Activated B cell treated with CpG ODN at 0.5 μM for 24 hours (primary cell): Measurements from ENCODE around the gene SHISAL1. TPM values are rescaled to one million over a fixed set of nuclear protein-coding genes. Genes with fewer than 3 reads are reported as not detected.
A peak's percentile ranks its signal among the peaks of the same experiment; 100 is the strongest.
"Not testable (repeated sequence)": the region's sequence is repeated elsewhere in the genome, so short reads cannot be mapped to it uniquely, and the experiment has no call there.

Source experiments
- ATAC-seq: fragments of 200-7000 bp; cut with Tn5 transposase; one replicate; pipeline ENCODE4 v1.10.0; 2021; ENCODE audit warnings: low read depth, mild to moderate bottlenecking, moderate library complexity
- CTCF ChIA-PET: fragments of 350-600 bp; sonication (Branson Sonifier 250); formaldehyde crosslinking; loops from one replicate; lab custom pipeline; 2021; ENCODE audit warnings: antibody characterized with exemption; lab: Charles Lee
- POLR2A ChIA-PET: fragments of 350-600 bp; sonication (Branson Sonifier 250); formaldehyde crosslinking; loops from one replicate; lab custom pipeline; 2021; ENCODE audit warnings: antibody characterized with exemption; lab: Charles Lee
- DNase-seq: peaks from one replicate; pipeline ENCODE4 v3.0.0; 2022
- H3K27ac Mint-ChIP-seq: one replicate; pipeline ENCODE4 v1.8.0; 2020; ENCODE audit warnings: mixed read lengths
- H3K27me3 Mint-ChIP-seq: one replicate; pipeline ENCODE4 v1.8.0; 2021; ENCODE audit warnings: mixed read lengths
- H3K36me3 Mint-ChIP-seq: one replicate; pipeline ENCODE4 v1.8.0; 2021; ENCODE audit warnings: low read depth, mixed read lengths
- H3K4me1 Mint-ChIP-seq: one replicate; pipeline ENCODE4 v1.8.0; 2021; ENCODE audit warnings: mixed read lengths
- H3K4me3 Mint-ChIP-seq: one replicate; pipeline ENCODE4 v1.8.0; 2020; ENCODE audit warnings: mild to moderate bottlenecking, mixed read lengths
- H3K9me3 Mint-ChIP-seq: one replicate; pipeline ENCODE4 v1.8.0; 2020; ENCODE audit warnings: mixed read lengths
- CTCF ChIP-seq: fragments of 200-600 bp; IDR thresholded peaks from one replicate; pipeline ENCODE4 v1.8.0; 2022; ENCODE audit warnings: antibody characterized with exemption, mild to moderate bottlenecking
- intact Hi-C: fragments of 100-400 bp; cut with micrococcal nuclease; formaldehyde crosslinking; loops from one replicate; pipeline ENCODE4 v1.15.1; 2024
- total RNA-seq: library from RNA; stranded (reverse); gene quantifications from 2 replicates; pipeline ENCODE4 v1.2.3, GENCODE V29; 2022

The SHISAL1 gene
- total RNA-seq, 1 donor from 2014 or later = not detected

GRCh38 chr22:44328326-44328725, 15.6 kb upstream of the SHISAL1 start:
- intact Hi-C loops = loop anchor here (10.0 kb wide), 1 partner anchor 144 kb away; the partner anchor contains the start of gene PARVG
- peaks cover 28% of the 10 kb centered on the region for H3K4me1 Mint-ChIP-seq
- no peak for DNase-seq
- CTCF ChIA-PET = no interaction called here
- no peak for TF ChIP-seq CTCF
- ATAC-seq = no peak
- no peak overlapping the region for H3K27ac Mint-ChIP-seq
- POLR2A ChIA-PET = no interaction called here
- no peak overlapping the region for H3K4me3 Mint-ChIP-seq
- no peaks in the 10 kb centered on the region for H3K36me3 Mint-ChIP-seq
- no peaks in the 10 kb centered on the region for H3K9me3 Mint-ChIP-seq
- H3K27me3 Mint-ChIP-seq = peaks cover 55% of the 10 kb centered on the region

- no peak for DNase-seq
- intact Hi-C loops = loop anchor here (10.0 kb wide), 1 partner anchor 142 kb away; the partner anchor contains the start of gene PARVG
- no peaks in the 10 kb centered on the region for H3K36me3 Mint-ChIP-seq
- H3K4me3 Mint-ChIP-seq = peak overlapping the region; percentile 57
- no peak for ATAC-seq
- peaks cover 51% of the 10 kb centered on the region for H3K27me3 Mint-ChIP-seq
- ChIA-PET CTCF (no interaction called here), POLR2A (no interaction called here)
- H3K4me1 Mint-ChIP-seq = peaks cover 22% of the 10 kb centered on the region
- no peak overlapping the region for H3K27ac Mint-ChIP-seq
- no peak for TF ChIP-seq CTCF
- H3K9me3 Mint-ChIP-seq = no peaks in the 10 kb centered on the region
These were observed 13.7 kb upstream of the SHISAL1 start for GRCh38 chr22:44326491-44326885.

- ChIA-PET POLR2A (no interaction called here), CTCF (no interaction called here)
- H3K36me3 Mint-ChIP-seq = no peaks in the 10 kb centered on the region
- H3K9me3 Mint-ChIP-seq = no peaks in the 10 kb centered on the region
- TF ChIP-seq CTCF = no peak
- ATAC-seq (no peak), DNase-seq (no peak)
- intact Hi-C loops = loop anchor here (10.0 kb wide), 1 partner anchor 141 kb away; the partner anchor contains the start of gene PARVG
- H3K27ac Mint-ChIP-seq = no peak overlapping the region
- peak overlapping the region; percentile 57 for H3K4me3 Mint-ChIP-seq
- peaks cover 22% of the 10 kb centered on the region for H3K4me1 Mint-ChIP-seq
- peaks cover 55% of the 10 kb centered on the region for H3K27me3 Mint-ChIP-seq
These were observed 13.2 kb upstream of the SHISAL1 start for GRCh38 chr22:44325718-44326490.

GRCh38 chr22:44323140-44323790, 10.5 kb upstream of the SHISAL1 start:
- Mint-ChIP-seq H3K27me3 (peaks cover 41% of the 10 kb centered on the region), H3K4me1 (peaks cover 11% of the 10 kb centered on the region)
- H3K36me3 Mint-ChIP-seq, H3K9me3 Mint-ChIP-seq, CTCF ChIA-PET, H3K4me3 Mint-ChIP-seq, POLR2A ChIA-PET, H3K27ac Mint-ChIP-seq, DNase-seq, ATAC-seq: not testable (repeated sequence)
- intact Hi-C loops = loop anchor here (10.0 kb wide), 1 partner anchor 138 kb away; the partner anchor contains the start of gene PARVG

GRCh38 chr22:44319685-44320084, 6.9 kb upstream of the SHISAL1 start:
- no peak overlapping the region for H3K27ac Mint-ChIP-seq
- H3K4me1 Mint-ChIP-seq = no peaks in the 10 kb centered on the region
- intact Hi-C loops = loop anchor here (10.0 kb wide), 1 partner anchor 135 kb away; the partner anchor contains the start of gene PARVG
- H3K4me3 Mint-ChIP-seq = no peak overlapping the region
- CTCF ChIA-PET = no interaction called here
- peaks cover 16% of the 10 kb centered on the region for H3K27me3 Mint-ChIP-seq
- ATAC-seq = no peak
- no peak for DNase-seq
- H3K9me3 Mint-ChIP-seq = no peaks in the 10 kb centered on the region
- POLR2A ChIA-PET = no interaction called here
- no peak for TF ChIP-seq CTCF
- no peaks in the 10 kb centered on the region for H3K36me3 Mint-ChIP-seq
